H1 (cell line): ENCODE data around the gene GDE1. TPM values are rescaled to one million over a fixed set of nuclear protein-coding genes. Genes with fewer than 3 reads are reported as not detected.
A peak's percentile ranks its signal among the peaks of the same experiment; 100 is the strongest.

ENCODE experiments used
- CBX5 ChIP-seq: fragments of 300-800, 300-1000 bp; sonication (generic); IDR thresholded peaks from 2 replicates; pipeline ENCODE4 v1.7.1; 2016; ENCODE audit warnings: antibody characterized with exemption, low read length, low read depth
- KDM1A ChIP-seq: fragments of 200-600, 300-600 bp; sonication (generic); IDR thresholded peaks from 2 replicates; pipeline ENCODE4 v1.7.1; 2016; ENCODE audit warnings: mild to moderate bottlenecking, low read length, borderline replicate concordance
- RAD21 ChIP-seq, 2 experiments: IDR thresholded peaks in 1 of 2; conservative IDR thresholded peaks in 1 of 2; 2 replicates each; pipeline ENCODE4 v1.6.1; 2011; ENCODE audit warnings: low read depth in 2 of 2, low read length in 2 of 2, improper control_type of control experiment in 1 of 2, inconsistent platforms in 1 of 2, mild to moderate bottlenecking in 1 of 2, moderate library complexity in 1 of 2
- RNF2 ChIP-seq: fragments of 200-900, 300-1000 bp; sonication (generic); IDR thresholded peaks from 2 replicates; pipeline ENCODE4 v1.7.1; 2016; ENCODE audit warnings: borderline replicate concordance, low read depth, mild to moderate bottlenecking, antibody characterized with exemption, low read length; ENCODE audit not compliant: poor library complexity, severe bottlenecking; ENCODE audit errors: missing control alignments
- SIX5 ChIP-seq: IDR thresholded peaks from 2 replicates; pipeline ENCODE4 v1.6.1; 2011; ENCODE audit warnings: mild to moderate bottlenecking, low read depth, low read length
- polyA plus RNA-seq, 7 experiments: library from polyadenylated mRNA; depleted of rRNA in 3 of 7; stranded (reverse) in 5 of 7; unstranded in 2 of 7; fragments of >200 nt in 5 of 7; fragments of 200-250 nt in 2 of 7; gene quantifications; 1 replicate in 5 of 7; 2 replicates in 1 of 7; 4 replicates in 1 of 7; pipeline versions ENCODE4 v1.2.1 to v1.2.3, GENCODE V29; 2011 to 2013; ENCODE audit warnings: missing spikeins in 2 of 7, mixed read lengths in 2 of 7
- total RNA-seq: library from RNA; stranded (reverse); fragmentation: NEBNext Ultra II Directional; extraction: Animal tissue kit (Norgen Biotek cat#: 25700); gene quantifications from 2 replicates; pipeline ENCODE4 v1.2.1, GENCODE V29; 2021

Gene GDE1
- total and polyA plus RNA-seq, 2 of the 8 experiments (the other 6 are each of a cell fraction or from before 2014, with no cell fraction given) = 29.2 to 70.8 TPM

DNA sequence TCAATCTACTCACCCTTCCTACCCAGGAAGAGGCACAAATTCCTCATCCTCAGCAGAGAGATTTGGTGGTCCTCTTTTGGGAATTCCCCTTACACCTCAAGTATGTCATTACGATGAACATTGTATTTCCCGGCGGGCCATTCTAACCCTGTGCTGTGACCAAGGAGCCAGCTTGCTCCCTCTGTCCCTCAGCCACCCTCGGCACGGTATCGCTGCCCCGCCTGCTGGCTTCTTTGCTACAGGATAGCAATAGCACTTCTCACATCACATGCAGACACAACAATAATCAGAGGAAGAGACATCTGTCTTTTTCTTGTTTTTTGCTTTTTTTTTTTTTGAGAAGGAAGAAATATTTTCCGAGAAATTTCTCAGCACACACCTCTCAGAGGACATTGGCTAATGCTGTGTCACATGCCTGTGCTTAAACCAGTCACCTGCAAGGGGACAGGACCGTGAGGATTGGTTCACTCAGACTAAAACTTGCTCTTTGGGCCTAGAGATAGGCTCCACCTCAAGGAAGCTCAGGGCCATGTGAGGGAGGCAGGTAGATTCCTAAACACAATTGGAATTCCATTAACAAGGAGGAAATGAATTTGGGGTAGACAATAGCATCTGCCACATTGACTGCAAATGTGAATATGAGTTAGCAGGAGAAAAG lies 63.0 kb downstream of the GDE1 start (continued):
- TF ChIP-seq KDM1A = no peak
- no peak for TF ChIP-seq RNF2
- TF ChIP-seq SIX5 = no peak
- TF ChIP-seq RAD21 (IDR thresholded peaks at IDR 0.05 in 1 of 2, conservative IDR thresholded peaks at IDR 0.05 in 1 of 2; ENCODE audit: low read depth in 2 of 2, low read length in 2 of 2) = peak in 1 of 2 experiments; percentile 29; a peak in 1 of 4 replicates
- TF ChIP-seq CBX5 = no peak

Other genes with a start within 250 kb of the GDE1 start
- 0.35 and 1.2 TPM in 2 replicates for gene CLEC19A, start 236.4 kb downstream of the GDE1 start, total RNA-seq
- 0.88 and 1.5 TPM in 2 replicates for gene CLEC19A, start 236.4 kb downstream of the GDE1 start, polyA plus RNA-seq (2011; rRNA removed)
- gene TMC5, start 104.2 kb downstream of the GDE1 start, total RNA-seq = 1.8 and 3.9 TPM in 2 replicates
- 1.1 and 1.6 TPM in 2 replicates for gene TMC5, start 104.2 kb downstream of the GDE1 start, polyA plus RNA-seq (2011; rRNA removed)
- 16.1 and 19.8 TPM in 2 replicates for gene CCP110, start 1.8 kb upstream of the GDE1 start, total RNA-seq
- gene CCP110, start 1.8 kb upstream of the GDE1 start, polyA plus RNA-seq (2011; rRNA removed) = 2.6 and 3.2 TPM in 2 replicates
- gene VPS35L, start 33.6 kb upstream of the GDE1 start, total RNA-seq = 55.1 and 57.1 TPM in 2 replicates
- gene VPS35L, start 33.6 kb upstream of the GDE1 start, polyA plus RNA-seq (2011; rRNA removed) = 31.5 and 40.3 TPM in 2 replicates
- 80.8 and 87.9 TPM in 2 replicates for gene KNOP1, start 196.1 kb upstream of the GDE1 start, total RNA-seq
- 21.3 and 21.6 TPM in 2 replicates for gene KNOP1, start 196.1 kb upstream of the GDE1 start, polyA plus RNA-seq (2011; rRNA removed)
- gene IQCK, start 196.2 kb upstream of the GDE1 start, total RNA-seq = 5.8 and 6.2 TPM in 2 replicates
- gene IQCK, start 196.2 kb upstream of the GDE1 start, polyA plus RNA-seq (2011; rRNA removed) = 9.3 and 10.4 TPM in 2 replicates